GM18499 (cell line): ENCODE measurements around the gene ZNF69.
"Not testable (repeated sequence)": the region's sequence is repeated elsewhere in the genome, so short reads cannot be mapped to it uniquely, and the experiment has no call there.

ENCODE experiments used
- ATAC-seq: cut with Tn5 transposase; IDR thresholded peaks from one replicate; pipeline ENCODE4 v1.9.1; 2021; ENCODE audit warnings: moderate number of reproducible peaks; ENCODE audit not compliant: insufficient read depth, unreplicated experiment

ZNF69 gene

DNA sequence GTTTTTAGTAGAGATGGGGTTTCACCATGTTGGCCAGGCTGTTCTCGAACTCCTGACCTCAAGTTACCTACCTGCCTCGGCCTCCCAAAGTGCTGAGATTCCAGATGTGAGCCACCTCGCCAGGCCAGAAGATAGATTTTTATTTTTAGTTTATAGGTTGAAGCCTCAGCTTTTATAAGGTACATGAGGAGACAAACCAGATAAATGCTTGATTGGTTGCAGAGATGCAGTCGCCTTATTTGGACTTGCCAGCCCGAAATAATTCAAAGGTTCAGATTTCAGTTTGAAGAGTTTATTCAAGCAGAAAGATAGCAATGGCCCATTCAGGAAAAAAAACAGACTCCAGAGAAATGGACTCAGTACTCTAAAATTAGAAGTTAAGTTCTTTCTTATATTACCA lies 3.1 kb downstream of the ZNF69 start:
- no peak for ATAC-seq

DNA sequence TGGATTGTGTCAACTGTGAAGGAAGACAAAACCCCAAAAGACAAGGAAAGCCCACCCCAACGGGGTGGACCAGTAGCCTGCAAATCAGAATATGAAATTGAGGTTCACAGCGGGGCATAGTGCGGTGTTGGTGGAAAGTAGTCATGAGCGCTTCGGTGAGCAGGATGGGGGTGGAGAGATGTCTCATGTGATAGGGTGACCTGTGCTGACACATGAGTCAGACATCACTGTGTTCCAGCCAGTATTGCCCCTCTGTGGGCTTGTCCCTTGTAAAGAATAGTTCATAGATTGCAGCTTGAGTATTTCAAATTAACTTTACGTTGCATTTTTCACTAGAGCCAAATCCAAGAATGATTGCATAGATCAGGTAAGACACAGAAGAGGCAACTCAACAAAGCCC lies 7.3 kb downstream of the ZNF69 start:
- no peak for ATAC-seq

DNA sequence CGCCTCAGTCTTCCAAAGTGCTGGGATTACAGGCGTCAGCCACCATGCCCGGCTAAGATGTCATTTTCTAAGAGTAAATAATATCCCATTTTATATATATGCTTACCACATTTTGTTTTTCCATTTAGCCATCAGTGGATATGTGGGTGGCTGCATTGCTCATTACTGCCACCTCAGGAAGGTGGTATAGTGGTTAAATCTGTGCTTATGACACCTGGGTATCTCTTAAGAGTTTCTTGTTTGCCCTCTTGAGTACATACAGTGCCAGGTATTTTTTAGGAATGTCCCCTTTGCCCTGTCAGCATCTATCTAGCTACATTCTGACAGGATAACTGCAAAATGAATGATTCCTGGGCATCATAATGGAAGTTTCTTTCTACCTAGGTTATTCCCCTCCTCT lies 14.6 kb downstream of the ZNF69 start:
- no peak for ATAC-seq

- ATAC-seq, result no peak
Observed at GRCh38 chr19:11905928-11906327, 18.3 kb downstream of the ZNF69 start.

GRCh38 chr19:11911937-11912336 lies 24.4 kb downstream of the ZNF69 start:
- ATAC-seq, result not testable (repeated sequence)

GRCh38 chr19:11914417-11915051 lies 27.0 kb downstream of the ZNF69 start:
- ATAC-seq, result not testable (repeated sequence)

DNA sequence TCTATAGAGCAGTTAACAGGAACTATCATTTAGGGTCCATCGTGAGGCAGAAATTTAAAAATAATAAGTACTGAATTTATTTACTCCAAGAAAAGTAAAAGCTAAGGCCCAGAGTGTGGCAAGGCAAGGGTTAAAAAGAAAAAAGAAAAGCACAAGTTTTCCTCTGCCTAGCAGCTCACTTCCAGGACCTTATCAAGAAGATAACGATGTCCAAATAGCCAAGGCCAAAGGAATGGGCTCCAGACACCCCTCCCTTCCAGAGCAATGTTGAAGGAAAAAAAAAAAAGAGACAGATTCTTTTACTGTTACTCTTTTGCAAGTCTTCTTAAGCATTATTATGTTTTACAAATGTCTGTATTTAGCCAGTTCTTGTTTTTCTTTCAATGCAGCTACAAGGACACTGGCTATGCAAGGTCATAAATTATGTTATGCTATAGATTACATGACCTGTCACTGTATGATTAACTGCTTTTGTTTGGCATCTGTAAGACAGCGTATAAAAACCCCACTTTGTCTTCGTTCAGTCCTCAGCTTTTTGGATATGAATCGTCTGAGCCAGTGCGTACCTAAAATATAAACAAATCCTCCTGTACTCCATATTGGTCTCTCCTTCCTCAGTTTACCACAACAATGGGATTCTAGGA lies 34.4 kb downstream of the ZNF69 start:
- no peak for ATAC-seq

- peak; percentile 55 for ATAC-seq
Observed at GRCh38 chr19:11924886-11925650, 37.5 kb downstream of the ZNF69 start, which contains the start of gene ZNF700. Gene ZNF700, plus strand, starts transcription at chr19:11925107. Its CDS starts 104 bp downstream, at chr19:11925211.

DNA sequence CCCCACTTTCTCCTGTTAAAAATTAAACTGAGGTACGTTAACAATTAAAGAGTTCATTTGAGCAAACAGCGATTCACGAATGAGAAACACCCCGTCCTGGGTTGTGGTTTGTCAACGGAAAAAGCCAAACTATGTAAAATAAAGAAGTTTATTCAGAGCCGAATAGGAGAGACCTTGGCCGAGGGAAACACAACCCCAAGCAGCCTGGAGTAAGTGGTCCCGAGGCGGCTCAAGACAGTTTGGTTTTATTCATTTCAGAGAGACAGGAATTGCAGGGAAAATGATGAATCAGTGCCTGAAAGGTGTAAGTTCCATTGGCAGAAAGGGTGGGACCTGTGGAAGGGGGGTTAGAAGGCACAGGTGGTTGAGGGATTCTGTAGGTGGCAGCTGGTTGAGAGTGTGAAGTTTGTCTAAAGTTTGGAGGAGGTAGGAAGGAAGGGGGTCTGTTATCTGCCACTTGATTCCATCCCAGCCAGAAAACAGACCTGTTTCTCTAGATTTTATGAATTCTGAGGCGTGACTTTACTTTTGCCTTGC lies 38.1 kb downstream of the ZNF69 start:
- not testable (repeated sequence) for ATAC-seq

DNA sequence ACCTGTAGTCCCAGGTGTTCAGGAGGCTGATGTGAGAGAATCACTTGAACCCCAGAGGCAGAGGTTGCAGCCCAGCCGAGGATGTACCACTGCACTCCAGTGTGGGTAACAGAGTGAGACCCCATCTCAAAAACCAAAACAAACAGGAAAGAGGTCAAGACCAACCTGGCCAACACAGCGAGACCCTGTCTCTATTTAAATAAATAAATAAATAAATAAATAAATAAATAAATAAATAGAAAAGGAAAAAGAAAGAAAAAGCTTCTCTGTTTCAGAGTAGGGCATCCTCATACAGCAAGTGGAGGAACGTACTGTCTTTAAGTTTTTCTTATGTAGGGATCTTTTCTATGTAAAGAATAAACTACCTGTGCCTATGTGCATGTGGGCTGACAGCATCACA lies 39.6 kb downstream of the ZNF69 start:
- ATAC-seq, result no peak

- ATAC-seq, result no peak
Observed at GRCh38 chr19:11931051-11931450, 43.5 kb downstream of the ZNF69 start.

DNA sequence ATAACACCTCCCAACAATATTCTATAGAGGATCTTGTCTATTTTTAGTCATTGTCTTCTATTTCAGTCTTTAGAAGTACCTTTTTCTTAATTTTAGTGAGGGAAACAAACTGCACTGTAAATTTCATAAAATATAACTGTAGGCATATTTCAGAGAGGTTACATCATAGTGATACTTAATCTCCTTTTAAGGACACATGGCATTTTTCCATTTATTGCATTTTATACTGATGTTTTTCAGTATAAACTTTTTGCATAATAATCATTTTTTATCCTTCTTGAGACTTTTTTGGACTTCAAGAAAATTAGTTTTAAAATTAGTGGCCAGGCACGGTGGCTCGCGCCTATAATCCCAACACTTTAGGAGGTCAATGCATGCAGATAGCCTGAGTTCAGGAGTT lies 43.9 kb downstream of the ZNF69 start:
- no peak for ATAC-seq

GRCh38 chr19:11935829-11936228 lies 48.2 kb downstream of the ZNF69 start:
- not testable (repeated sequence) for ATAC-seq

DNA sequence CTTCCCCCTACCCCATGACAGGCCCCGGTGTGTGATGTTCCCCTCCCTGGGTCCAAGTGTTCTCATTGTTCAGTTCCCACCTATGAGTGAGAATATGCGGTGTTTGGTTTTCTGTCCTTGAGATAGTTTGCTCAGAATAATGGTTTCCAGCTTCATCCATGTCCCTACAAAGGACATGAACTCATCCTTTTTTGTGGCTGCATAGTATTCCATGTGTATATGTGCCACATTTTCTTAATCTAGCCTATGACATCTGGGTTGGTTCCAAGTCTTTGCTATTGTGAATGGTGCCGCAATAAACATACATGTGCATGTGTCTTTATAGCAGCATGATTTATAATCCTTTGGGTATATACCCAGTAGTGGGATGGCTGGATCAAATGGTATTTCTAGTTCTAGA lies 50.8 kb downstream of the ZNF69 start:
- ATAC-seq, result not testable (repeated sequence)

- not testable (repeated sequence) for ATAC-seq
Observed at GRCh38 chr19:11941361-11941887, 53.8 kb downstream of the ZNF69 start.

- no peak for ATAC-seq
Observed at GRCh38 chr19:11942008-11942842, 54.6 kb downstream of the ZNF69 start.

GRCh38 chr19:11942843-11943108 lies 55.2 kb downstream of the ZNF69 start:
- ATAC-seq, result no peak

DNA sequence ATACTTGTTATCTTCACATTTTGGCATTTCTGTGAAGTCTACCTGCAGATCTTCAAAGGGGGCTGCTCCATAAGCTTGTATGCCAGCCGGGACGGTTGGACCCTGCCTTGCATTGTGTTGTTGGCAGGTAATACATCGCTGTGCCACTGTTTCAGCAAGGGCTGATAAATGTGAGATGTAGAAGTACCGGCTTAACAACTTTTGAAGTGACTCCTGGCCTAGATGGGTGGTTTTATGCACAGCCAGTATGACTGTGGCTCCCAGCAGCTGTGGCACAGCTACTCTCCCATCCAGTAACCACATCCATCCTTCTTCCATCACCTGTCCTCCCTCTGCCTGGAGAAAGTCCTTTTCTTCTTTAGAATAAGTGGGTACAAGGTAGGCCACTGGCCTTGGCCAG lies 57.1 kb downstream of the ZNF69 start:
- ATAC-seq, result no peak

- ATAC-seq, result no peak
Observed at GRCh38 chr19:11948646-11949045, 61.1 kb downstream of the ZNF69 start.

- no peak for ATAC-seq
Observed at GRCh38 chr19:11949201-11949600, 61.6 kb downstream of the ZNF69 start.
